Measurements from ENCODE around the gene TIMM29.

TIMM29 gene

GRCh38 chr19:10976131-10976892 is 47.7 kb downstream of the TIMM29 start:
- 0 out of 2 replicates have a peak overlapping the region, but pooled peaks have one; percentile 12 for H3K27ac ChIP-seq (ENCODE audit: extremely low read depth, low read depth, low read length)
- no peak overlapping the region for H3K4me3 ChIP-seq (ENCODE audit: low read depth, low read length)
- peaks cover 15% of the 10 kb centered on the region for H3K4me1 ChIP-seq (ENCODE audit: control insufficient read depth, insufficient read depth, low read length)

GRCh38 chr19:10977742-10978092 is 49.1 kb downstream of the TIMM29 start:
- no peak for TF ChIP-seq ZNF184 (tag by site-specific recombination; IDR thresholded peaks at IDR 0.05)
- TF ChIP-seq ZSCAN18 (tag by site-specific recombination; IDR thresholded peaks at IDR 0.05), result no peak
- ChIA-PET POLR2A (no interaction called here), CTCF (interaction anchor here (1.3 to 1.9 kb wide), 2 partner anchors 36 to 41 kb away, joined by 4 to 9 read pairs; no protein-coding TSS in a partner anchor)
- Histone ChIP-seq H3K36me3 (ENCODE audit: control insufficient read depth in 2 of 2, insufficient read depth in 1 of 2, low read length in 2 of 2) (peaks cover 0 to 5% of the 10 kb centered on the region in 2 experiments; a peak in 1 of 3 replicates), H3K4me1 (ENCODE audit: control insufficient read depth, insufficient read depth, low read length) (peaks cover 15% of the 10 kb centered on the region), H3K4me3 (ENCODE audit: low read depth, low read length) (no peak overlapping the region), H3K27ac (ENCODE audit: extremely low read depth, low read depth, low read length) (no peak overlapping the region), H3K9me3 (ENCODE audit: control insufficient read depth, insufficient read depth, low read depth, low read length) (no peaks in the 10 kb centered on the region)

More at GRCh38 chr19:10976131-10976892, 47.7 kb downstream of the TIMM29 start:
- POLR2A ChIA-PET, result interaction anchor here (0.7 to 1.5 kb wide), 2 partner anchors 13 to 15 kb away, joined by 4 to 5 read pairs; no protein-coding TSS in a partner anchor
- TF ChIP-seq RBAK (tag by site-specific recombination; IDR thresholded peaks at IDR 0.05) (no peak), ZNF155 (tag by site-specific recombination; IDR thresholded peaks at IDR 0.05) (no peak), SETDB1 (IDR thresholded peaks at IDR 0.05; ENCODE audit: insufficient read length, low read length) (no peak), KLF7 (tag by site-specific recombination; IDR thresholded peaks at IDR 0.05; ENCODE audit: borderline replicate concordance) (no peak), ZSCAN18 (tag by site-specific recombination; IDR thresholded peaks at IDR 0.05) (no peak), ZNF785 (tag by site-specific recombination; IDR thresholded peaks at IDR 0.05) (no peak), ZNF132 (tag by site-specific recombination; IDR thresholded peaks at IDR 0.05; ENCODE audit: borderline replicate concordance) (no peak), CTCF (tag by site-specific recombination; IDR thresholded peaks at IDR 0.05) (no peak; the same call in 1 of the 2 replicates), ZNF121 (tag by site-specific recombination; IDR thresholded peaks at IDR 0.05) (no peak), ZNF549 (tag by site-specific recombination; IDR thresholded peaks at IDR 0.05) (no peak), ZNF610 (tag by site-specific recombination; IDR thresholded peaks at IDR 0.05; ENCODE audit: borderline replicate concordance) (no peak)
- Histone ChIP-seq H3K9me3 (ENCODE audit: control insufficient read depth, insufficient read depth, low read depth, low read length) (no peaks in the 10 kb centered on the region), H3K36me3 (ENCODE audit: control insufficient read depth in 2 of 2, insufficient read depth in 1 of 2, low read length in 2 of 2) (peaks cover 3 to 5% of the 10 kb centered on the region in 2 experiments; a peak in 2 of 3 replicates)
- CTCF ChIA-PET, result interaction anchor here (1.1 to 1.4 kb wide), 3 partner anchors 11 to 36 kb away, joined by 3 to 4 read pairs (median 4); no protein-coding TSS in a partner anchor

Data from HEK293 (cell line).